Activated CD8-positive, alpha-beta memory T cell treated with anti-CD3 and anti-CD28 coated beads for 36 hours (primary cell): ENCODE results near the gene TGM2. TPM values are rescaled to one million over a fixed set of nuclear protein-coding genes. Genes with fewer than 3 reads are reported as not detected.

Experiments used
- CTCF ChIA-PET: fragments of 350-600 bp; sonication (Branson Sonifier 250); formaldehyde crosslinking; loops from one replicate; lab custom pipeline; 2021; ENCODE audit warnings: antibody characterized with exemption; lab: Charles Lee
- POLR2A ChIA-PET: fragments of 350-600 bp; sonication (Branson Sonifier 250); formaldehyde crosslinking; loops from one replicate; lab custom pipeline; 2021; ENCODE audit warnings: antibody characterized with exemption; lab: Charles Lee
- total RNA-seq, 2 experiments: library from RNA; stranded (reverse); gene quantifications; one replicate each; pipeline ENCODE4 v1.2.3, GENCODE V29; 2021

TGM2 gene
- total RNA-seq, 2 experiments from 2014 or later, result not detected

DNA sequence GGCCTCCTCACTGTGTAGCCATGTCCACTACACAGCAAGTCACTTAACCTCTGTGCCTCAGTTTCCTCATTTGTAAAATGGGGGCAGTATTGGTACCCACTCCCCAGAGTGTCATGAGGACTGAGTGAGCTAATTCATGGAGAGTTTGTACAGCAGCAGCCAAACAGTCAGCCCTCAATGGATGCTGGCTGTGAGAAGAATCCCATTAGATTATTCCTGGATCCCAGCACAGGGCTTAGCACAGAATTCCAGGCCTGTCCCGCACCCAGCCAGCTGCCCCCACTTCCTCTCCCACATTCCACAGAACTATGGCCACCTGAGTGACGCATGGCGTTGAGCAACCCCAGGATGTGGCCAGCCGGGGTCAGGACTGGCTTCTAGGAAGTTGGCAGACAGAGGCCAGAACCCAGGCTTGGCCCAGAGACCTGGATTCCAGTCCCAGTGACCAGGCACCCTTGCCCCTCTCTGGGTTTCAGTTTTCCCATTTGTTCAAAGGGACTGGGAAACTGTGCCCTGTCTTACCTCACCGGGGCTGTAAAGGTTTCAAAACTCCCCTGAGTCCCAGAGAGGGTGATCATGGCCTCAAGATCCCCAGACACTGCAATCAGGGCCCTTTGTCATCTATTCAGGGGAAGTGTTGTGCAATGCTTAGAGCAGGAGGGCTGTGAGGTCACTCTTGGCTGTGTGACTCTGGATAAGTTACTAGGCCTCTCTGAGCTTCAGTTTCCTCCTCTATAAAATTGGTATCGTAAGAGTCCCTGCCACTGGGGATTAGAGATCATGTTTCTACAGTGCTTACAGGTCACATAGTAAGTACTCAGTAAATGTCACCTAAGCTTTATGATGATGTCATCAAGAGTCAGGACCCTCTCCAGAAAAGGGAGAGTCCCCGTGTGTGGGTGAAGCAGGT lies 3.0 kb upstream of the TGM2 start:
- POLR2A ChIA-PET, result no interaction called here
- CTCF ChIA-PET, result interaction anchor here (1.1 to 1.3 kb wide), 2 partner anchors 53 to 130 kb away, joined by 3 to 4 read pairs; no protein-coding TSS in a partner anchor

DNA sequence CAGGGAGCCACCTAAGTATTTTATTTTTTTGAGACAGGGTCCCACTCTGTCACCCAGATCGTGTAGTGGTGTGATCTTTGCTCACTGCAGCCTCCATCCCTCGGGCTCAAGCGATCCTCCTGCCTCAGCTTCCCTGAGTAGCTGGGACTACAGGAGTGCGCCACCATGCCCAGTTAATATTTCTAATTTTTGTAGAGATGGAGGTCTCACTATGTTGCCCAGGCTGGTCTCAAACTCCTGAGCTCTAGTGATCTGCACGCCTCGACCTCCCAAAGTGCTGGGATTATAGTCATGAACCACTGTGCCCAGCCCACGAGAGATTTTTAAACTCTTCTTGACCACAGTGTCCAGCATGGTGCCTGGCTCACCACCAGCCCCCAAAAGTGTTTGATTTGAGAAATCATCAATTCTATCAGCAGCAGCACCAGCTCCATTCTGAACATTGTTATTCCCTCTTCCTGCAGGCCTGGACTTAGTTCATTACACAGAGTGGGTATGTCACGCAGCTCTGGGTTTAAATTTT lies 2.3 kb upstream of the TGM2 start:
- CTCF ChIA-PET, result interaction anchor here (1.1 to 1.3 kb wide), 2 partner anchors 54 to 129 kb away, joined by 3 to 4 read pairs; no protein-coding TSS in a partner anchor
- POLR2A ChIA-PET, result no interaction called here

DNA sequence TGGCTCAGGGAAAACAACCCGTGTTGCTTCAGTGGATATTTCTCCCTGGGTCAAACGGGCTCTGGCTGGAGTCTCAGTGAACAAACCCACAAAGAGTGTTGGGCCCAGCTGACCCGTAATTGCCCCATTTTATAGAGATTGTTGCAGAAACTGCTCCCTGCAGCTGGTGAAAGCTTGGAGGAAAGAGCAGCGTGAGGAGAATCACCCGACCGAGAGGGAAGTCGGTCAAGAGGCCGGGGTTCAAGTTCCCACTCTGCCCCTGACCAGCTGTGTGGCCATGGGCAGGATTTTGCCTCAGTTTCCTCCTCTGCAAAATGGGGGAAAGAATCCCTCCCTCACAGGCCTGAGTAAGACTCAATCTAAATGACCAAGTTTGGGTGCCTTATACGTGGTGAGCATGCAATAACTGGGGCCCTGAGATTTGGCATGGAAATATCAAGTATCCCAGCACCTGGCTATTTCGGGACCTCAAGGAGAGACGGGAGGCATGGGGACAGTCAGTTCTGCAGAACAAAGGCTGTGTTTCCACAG lies 1.7 kb upstream of the TGM2 start:
- ChIA-PET POLR2A (no interaction called here), CTCF (interaction anchor here (1.1 to 1.2 kb wide), 2 partner anchors 94 to 129 kb away, joined by 4 read pairs; no protein-coding TSS in a partner anchor)

DNA sequence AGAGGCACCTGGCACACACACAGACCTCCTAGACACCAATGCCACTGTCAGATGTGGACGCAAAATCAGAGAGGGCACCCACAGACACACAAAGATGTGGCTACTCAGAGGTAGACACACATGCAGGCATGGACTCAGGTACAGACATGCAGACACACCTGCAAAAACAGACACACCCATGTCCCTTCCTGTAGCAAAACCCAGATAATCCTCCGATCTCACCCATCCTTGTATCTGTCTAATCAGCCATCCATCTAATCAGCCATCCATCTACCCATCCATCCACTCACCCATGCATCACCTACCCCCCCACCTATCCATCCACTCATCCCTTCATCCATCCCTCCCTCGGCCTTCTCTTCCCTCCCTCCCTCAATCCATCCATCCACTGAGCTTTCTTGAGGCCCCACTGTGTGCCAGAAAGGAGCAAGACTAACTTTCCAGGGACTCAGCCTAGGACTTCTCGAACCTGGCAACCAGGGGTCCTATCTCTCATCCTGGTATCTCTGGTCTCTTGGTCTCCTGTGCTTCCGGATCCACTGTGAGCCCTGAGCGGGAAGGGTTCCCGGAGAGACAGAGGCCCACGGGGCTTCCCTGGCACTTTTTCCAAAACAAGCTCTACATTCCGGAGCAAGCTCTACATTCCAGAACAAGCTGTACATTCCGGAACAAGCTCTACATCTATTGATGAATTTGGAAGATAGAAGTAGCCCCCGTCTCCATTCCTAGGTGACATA lies 1.1 kb upstream of the TGM2 start:
- POLR2A ChIA-PET, result no interaction called here

DNA sequence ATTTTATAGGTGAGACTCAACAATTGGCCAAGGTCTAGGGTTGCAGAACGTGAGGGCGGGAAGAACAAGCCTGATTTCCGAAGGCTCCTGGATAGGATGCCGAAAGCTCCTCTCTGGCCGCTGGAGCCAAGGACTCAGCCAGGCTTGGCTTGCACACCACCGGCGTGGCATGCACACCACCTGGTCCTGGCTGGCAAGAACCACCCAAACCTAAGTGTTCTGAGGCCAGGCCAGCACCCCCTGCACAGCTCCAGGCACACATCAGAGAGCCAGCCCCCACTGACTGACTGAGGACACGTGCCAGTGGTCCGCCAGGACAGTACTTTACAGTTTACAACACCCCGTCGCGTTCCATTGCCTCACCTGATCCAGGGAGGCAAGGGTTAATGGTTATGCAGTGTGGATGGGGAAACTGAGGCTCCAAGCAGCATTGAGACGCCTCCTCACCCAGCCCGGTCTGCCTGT lies 414 bp downstream of the TGM2 start:
- POLR2A ChIA-PET, result no interaction called here

More for the DNA sequence above, 1.1 kb upstream of the TGM2 start:
- CTCF ChIA-PET, result interaction anchor here (1.2 kb wide), 1 partner anchor 93 kb away, joined by 4 read pairs; no protein-coding TSS in a partner anchor

DNA sequence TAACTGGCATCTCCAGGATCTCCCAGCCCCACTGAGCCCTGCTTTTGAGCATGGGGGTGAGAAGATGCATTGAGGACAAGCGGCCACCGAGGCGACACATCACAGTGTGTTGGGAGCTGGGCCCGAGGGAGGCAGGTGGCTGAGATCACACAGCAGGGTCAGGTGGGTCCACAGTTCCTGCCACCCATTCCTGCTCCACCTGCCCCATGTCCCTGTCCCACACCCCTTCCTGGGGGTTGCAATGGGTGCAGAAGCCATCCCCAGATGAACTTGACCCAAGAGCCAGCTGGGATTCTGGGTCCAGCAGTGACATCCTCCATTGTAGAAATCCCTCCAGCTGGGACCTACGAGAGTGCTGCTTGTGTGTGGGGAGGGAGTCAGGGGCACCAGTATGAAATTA lies 1.0 kb downstream of the TGM2 start:
- ChIA-PET POLR2A (no interaction called here), CTCF (interaction anchor here (1.0 to 2.2 kb wide), 3 partner anchors 52 to 91 kb away, joined by 3 to 8 read pairs (median 3); no protein-coding TSS in a partner anchor)

More for the DNA sequence above, 414 bp downstream of the TGM2 start:
- CTCF ChIA-PET, result interaction anchor here (1.0 to 2.2 kb wide), 4 partner anchors 53 to 91 kb away, joined by 3 to 8 read pairs (median 3); no protein-coding TSS in a partner anchor

DNA sequence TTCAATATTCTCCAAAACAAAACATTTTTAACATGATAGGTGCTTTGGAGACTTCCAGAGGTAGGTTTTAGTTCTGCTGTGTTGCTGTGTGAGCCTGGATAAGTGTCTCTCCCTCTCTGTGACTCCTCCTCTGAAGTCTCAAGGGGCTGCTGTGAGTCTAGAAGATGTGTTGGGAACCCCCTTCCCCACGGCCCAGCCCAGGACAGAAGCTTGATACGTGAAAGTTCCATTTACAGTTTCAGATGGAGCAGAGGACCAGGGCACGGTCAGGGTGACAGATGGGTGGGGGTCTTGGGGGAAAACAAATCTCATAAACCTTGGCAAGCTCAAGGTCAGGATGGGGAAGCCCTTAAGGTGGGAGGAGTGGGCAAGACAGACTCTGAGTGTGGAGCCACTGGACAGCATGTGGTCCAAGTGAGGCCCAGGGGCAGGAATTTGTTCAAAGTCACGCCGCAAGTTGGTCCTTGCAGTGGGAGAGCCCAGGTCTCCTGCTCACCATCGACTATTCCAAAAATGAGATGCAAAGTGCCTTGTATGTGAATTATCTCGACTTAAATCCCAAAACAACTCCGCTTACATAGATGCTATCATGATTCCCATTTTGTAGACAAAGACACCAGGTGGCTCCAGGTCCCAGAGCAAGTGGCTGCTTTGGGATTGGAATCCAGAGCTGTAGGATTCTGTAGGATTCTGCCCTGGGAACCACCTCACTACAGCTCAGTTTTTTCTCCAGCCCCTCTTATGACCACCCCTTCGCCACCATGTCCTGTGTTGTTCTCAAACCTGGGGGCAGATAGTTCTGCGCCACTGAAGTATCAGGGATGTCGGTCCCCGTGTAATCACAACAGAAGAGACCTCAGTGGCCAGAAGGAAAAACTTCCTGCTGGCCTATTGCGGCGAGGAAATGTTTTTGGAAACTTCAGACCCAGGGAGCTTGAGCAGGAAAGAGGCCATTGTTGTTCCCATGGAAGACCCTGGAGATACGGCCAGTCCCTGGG lies 1.9 kb downstream of the TGM2 start:
- ChIA-PET CTCF (interaction anchor here (1.0 to 2.2 kb wide), 2 partner anchors 58 to 90 kb away, joined by 3 to 8 read pairs; no protein-coding TSS in a partner anchor), POLR2A (no interaction called here)

DNA sequence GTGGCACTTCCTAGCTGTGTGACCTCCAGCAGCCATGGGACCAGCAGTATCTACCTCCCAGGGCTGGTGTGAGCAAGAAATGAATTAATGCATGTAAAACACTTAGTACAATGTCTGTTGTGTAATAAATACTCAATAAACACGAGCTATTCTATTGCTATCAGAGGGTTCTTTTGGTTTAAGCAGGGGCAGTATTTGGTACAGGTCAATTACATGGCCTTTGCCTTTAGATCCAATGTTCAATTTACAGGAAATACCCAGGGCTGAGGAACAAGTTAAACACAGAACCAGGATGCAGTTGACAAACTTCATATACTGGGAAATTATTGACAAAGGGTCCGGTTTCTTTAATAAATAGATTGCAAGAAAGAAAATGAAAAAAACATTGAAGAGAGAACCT lies 2.9 kb downstream of the TGM2 start:
- POLR2A ChIA-PET, result no interaction called here
- CTCF ChIA-PET, result interaction anchor here (1.0 to 1.4 kb wide), 3 partner anchors 59 to 104 kb away, joined by 3 read pairs; no protein-coding TSS in a partner anchor

DNA sequence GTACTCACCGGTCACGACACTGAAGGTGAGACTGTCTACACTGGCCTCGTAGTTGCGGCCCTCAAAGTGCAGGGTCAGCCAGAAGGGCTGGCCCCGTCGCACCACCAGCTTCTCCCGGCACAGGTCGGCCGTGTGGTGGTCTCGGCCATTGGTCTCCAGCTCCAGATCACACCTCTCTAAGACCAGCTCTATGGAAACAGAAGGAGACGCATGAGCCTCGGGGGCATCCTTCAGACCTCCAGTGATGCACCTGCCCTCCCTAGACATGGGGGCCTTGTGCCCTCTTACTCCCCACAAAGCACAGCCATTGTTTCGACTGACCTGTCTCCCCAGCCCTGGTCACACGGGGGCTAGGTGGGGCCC lies 3.7 kb downstream of the TGM2 start:
- ChIA-PET POLR2A (no interaction called here), CTCF (interaction anchor here (0.7 to 1.4 kb wide), 4 partner anchors 60 to 340 kb away, joined by 3 read pairs; no protein-coding TSS in a partner anchor)

DNA sequence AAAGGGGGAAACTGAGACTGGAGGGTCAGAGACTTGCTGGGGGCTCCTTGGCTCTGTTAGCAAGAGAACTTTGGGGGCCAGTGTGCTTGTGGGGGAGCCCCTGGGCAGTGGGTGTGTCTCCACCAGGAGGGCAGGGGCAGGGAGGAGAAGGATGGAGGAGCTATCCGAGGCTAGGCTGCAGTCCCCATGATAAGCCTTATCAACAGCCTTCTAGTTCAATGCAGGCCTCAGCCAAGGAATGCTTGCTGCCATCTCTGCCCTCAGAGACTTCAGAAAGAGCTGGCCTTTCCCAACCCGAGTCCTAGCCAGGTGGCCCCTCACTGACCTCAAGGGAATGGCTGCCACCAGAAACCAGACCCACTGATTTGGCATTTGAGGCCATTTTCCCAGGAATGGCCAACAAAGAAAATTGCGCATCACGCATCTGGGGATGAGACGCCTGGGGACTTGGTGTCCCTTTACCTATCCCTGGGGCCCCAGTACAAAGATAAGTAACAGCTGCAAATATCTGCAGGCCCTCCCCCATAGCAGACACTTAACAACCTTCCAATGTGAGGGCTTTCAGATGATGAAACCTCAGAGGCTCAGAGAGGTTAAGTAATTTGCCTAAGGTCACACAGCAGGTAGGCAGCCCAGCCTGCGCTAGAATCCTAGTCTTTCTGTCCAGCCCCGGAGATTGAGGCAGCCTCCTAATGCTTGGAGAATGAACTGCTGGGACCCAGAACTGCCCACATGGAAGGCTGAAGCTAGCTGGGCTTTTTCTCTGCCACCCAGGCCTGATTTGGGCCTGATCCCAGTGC lies 4.9 kb downstream of the TGM2 start:
- ChIA-PET POLR2A (no interaction called here), CTCF (interaction anchor here (1.1 kb wide), 1 partner anchor 61 kb away, joined by 3 read pairs; no protein-coding TSS in a partner anchor)

DNA sequence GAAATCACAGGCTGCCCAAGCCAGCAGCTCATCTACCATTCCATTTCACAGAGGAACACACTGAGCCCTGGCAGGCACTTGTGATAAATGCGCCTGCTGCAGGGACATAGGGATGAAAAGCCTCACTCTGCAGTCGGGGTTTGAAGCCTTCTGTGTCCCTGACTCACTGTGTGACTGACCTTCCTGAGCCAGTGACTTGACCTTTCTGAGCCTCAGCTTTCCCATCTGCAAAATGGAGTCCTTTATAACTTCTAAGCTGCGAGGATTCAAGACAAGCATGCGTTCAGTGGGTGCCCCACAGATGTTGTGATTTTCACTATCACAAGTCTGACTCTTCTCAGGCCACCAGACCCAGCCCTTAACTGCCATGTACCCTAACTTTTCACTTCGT lies 5.5 kb downstream of the TGM2 start:
- CTCF ChIA-PET, result no interaction called here

DNA sequence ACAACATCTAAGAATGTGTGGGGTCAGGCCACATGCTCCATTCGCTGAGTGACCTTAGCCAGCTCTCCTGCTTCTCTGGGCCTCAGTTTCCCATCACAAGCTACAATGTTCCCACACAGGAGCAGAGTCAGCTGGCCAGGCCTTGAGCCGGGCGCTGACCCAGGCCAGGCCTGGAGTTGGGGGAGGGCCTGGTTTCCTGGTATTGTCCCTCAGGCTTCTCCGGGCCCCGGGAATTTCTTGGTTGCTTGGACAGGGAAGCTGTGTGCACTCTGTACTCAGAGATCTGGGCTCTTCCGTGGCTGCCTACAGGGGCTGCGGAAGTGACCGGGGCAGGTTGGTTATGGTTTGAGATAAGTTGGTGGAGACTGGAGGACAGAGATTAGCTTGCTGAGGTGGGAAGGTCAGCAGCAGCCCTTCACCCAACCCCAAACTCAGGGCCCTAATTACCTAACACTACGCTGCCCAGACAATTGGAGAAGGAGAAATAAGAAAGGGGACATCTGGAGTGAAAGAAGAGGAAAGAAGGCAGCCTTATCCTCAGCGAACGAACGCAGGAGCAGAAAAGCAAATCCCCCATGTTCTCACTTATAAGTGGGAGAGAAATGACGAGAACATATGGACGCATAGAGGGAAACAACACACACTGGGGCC lies 6.2 kb downstream of the TGM2 start:
- CTCF ChIA-PET, result no interaction called here
- POLR2A ChIA-PET, result no interaction called here

More for the DNA sequence above, 5.5 kb downstream of the TGM2 start:
- POLR2A ChIA-PET, result no interaction called here

DNA sequence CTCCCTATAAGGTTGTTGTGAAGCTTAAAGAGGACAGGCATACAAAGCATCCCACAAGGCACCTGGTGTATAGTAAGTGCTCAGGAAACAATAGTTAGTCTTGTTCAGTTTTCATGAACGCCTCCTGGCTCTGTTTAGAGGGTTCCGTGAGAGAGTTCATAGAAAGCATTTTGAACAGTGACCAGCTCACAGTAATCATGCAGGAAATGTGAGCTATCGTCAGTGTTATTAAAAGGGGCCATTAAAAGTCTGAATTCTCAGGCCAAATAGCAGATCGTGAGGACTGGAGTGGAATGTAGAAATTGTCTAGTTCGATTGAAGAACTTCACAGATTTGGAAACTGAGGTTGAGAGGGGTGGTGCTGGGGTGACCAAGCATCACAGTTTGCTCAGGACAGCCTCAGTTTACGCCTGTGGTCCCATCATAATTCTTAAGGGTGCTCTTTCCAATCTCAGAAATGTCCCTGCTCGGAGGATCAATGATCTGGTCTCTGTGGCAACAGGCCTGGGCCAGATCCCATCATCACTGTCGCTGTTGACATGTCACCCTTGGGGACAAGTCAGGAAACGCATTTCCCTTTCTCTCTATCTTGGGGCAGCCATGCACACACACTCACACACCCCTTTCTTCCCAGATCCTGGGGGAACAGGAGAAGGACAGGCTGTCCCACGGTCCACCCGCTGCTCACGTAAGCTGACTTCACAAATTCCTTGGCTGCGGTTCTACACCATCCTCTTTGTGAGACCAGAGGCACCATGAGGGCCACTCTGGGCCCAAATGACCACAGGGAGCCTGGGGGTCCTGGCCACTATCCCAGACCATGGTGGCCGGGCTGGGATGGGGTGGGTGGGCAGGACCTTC lies 7.2 kb downstream of the TGM2 start:
- ChIA-PET POLR2A (no interaction called here), CTCF (no interaction called here)

DNA sequence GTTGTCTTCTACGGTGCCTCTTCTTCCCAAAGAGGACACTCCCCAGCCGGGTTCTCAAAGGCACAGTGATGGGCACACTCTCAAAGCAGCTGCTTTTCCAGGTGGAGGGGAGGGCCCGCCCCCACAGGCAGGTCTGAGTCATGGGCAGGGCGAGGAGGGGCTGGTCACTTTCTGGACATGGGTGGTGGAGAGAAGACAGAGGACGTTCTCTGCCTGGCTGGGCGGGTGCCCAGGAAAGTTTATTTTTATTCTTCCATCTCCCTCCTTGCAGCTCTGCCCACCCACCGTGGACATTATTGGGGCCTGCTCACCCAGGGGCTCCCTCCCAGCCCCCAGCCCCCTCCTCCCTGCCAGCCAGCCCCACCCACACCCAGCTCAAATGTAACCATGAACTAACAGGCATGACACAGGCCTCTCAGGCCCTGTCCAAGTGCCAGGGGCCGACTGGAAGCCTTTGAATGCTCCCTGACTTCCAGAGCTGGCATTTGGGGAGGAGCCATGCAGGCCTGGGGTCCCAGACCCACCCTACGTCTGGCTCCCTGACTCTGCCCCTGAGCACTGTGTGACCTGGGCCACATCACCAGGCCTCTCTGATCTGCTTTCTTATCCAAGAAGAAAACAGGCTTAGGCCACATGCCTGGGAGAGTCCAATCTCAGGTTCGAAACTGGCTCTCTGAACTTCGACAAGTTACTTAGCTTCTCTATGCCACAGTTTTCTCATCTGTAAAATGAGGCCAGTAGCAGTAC lies 8.0 kb downstream of the TGM2 start:
- POLR2A ChIA-PET, result no interaction called here
- CTCF ChIA-PET, result no interaction called here

DNA sequence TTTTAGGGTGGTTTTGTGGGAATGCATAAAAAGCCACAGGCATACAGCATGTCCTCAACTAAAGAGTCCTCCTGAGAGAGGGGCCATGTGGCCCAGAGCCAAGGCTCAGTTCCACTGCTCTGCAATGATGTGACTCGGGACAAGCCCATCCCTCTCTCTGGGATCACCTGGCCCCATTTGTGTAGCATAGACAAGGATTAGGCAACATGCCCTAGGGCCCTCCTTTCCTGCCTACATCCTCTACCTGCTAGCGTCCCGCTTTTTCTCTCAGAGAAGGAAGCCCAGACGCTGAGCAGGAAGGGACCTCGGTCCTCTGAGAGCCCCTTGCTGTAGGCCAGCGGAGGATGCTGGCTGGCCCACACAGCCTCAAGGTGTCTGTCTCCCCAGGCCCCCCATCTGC lies 8.8 kb downstream of the TGM2 start:
- ChIA-PET CTCF (interaction anchor here (0.8 kb wide), 1 partner anchor 95 kb away, joined by 3 read pairs; no protein-coding TSS in a partner anchor), POLR2A (no interaction called here)
